Measurements from ENCODE around the gene QSOX1. TPM values are rescaled to one million over a fixed set of nuclear protein-coding genes. Genes with fewer than 3 reads are reported as not detected.

The QSOX1 gene
- total RNA-seq, 4 donors from 2014 or later = 65.9 to 124 (median 93.7) TPM

DNA sequence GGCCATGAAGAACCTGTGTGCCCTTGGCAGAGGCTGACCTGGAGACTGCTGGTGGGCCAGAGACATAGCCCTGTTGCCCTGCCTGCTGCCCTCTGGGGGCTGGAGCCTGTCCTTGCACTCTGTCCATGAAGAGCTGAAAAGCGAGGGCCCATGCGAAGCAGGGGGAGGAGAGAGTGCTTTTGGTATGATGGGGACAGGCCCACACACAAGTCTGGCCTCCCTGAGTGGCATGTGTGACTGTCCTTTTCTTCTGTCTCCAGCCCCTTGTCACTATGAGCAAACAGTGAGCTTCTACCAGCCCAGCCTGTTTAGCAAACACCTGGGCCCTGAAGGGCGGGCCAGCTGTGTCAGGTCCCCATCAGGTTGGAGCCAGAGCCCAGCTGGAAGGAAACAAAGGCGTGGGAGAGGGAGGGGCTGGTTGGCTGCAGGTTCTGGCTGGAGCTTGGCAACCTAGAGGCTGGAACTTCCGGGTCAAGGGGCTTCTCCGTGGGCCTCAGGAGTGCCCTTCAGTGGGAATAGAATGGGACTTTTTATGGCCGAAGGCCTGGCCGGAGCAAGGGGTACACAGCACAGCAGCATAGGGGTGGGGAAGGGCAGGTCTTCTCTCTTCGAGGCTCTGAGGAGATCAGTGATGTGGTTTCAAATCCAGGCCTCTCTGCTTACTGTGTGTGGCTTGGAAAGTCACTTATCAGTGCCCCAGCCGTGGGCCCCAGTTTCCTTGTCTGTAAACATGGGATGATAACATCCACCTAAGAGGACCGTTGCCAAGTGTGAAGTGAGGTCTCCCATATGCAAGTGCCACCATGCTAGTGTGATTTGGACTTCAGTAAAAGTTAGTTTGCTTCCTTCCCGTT, 14.3 kb downstream of the QSOX1 start:
- DNase-seq = peak in 1 of 2 donors; percentile 78
- intact Hi-C loops (cut with DNase I; ENCODE audit: low total_unique reads) = loop anchor here (1.0 to 5.0 kb wide), 4 partner anchors 14 to 1632 kb away; partner anchors contain the start of genes QSOX1 and TOR1AIP1

DNA sequence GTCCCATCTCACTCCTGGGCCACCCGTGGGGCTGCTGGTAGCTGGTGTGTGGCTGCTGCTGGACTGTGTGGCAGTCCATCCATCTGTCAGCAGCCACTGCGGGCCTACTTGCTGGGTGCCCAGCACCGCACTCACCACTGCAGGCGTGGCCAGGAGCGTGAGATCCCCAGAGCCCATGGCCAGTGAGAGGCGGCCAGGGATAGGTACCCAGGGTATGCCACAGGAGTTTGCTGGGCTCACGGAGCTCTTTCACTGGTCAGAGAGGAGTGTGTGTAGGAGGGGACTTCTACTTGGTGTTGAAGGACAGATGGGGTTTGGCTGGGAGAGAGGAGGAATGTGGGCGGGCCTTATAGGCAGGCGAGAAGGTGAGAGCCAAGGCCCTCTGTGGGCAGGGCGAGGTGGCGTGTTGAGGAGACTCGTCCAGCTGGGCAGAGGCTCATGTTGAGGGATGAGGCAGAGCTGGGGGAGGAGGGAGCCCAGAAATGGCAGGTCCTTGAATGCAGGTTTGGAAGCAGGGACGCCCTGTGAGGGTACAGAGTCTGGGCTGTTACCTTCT, 15.0 kb downstream of the QSOX1 start:
- ATAC-seq = no peak
- Histone ChIP-seq H3K36me3 (no peaks in the 10 kb centered on the region), H3K4me3 (no peak overlapping the region), H3K9me3 (no peaks in the 10 kb centered on the region), H3K4me1 (peaks cover 57 to 63% of the 10 kb centered on the region in 2 donors), H3K27ac (peak overlapping the region in 3 of 4 donors; percentile 89 to 97 (median 96)), H3K27me3 (no peaks in the 10 kb centered on the region)
- DNase-seq = peak in 1 of 2 donors; percentile 38
- in situ Hi-C loops (cut with MboI; ENCODE audit: low sequenced_read_pairs in 4 of 4) (loop anchor here in 3 of 4 donors (10.0 to 25.0 kb wide), 3 partner anchors 65 to 295 kb away; partner anchors contain the start of genes TOR1AIP2 (in 2 of the 3) and TOR1AIP1 (in 1 of the 3)), intact Hi-C loops (cut with DNase I; ENCODE audit: low total_unique reads) (loop anchor here (2.0 to 5.0 kb wide), 3 partner anchors 15 to 1632 kb away; partner anchors contain the start of gene QSOX1)
- TF ChIP-seq, protein P1, sequence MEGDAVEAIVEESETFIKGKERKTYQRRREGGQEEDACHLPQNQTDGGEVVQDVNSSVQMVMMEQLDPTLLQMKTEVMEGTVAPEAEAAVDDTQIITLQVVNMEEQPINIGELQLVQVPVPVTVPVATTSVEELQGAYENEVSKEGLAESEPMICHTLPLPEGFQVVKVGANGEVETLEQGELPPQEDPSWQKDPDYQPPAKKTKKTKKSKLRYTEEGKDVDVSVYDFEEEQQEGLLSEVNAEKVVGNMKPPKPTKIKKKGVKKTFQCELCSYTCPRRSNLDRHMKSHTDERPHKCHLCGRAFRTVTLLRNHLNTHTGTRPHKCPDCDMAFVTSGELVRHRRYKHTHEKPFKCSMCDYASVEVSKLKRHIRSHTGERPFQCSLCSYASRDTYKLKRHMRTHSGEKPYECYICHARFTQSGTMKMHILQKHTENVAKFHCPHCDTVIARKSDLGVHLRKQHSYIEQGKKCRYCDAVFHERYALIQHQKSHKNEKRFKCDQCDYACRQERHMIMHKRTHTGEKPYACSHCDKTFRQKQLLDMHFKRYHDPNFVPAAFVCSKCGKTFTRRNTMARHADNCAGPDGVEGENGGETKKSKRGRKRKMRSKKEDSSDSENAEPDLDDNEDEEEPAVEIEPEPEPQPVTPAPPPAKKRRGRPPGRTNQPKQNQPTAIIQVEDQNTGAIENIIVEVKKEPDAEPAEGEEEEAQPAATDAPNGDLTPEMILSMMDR (IDR thresholded peaks at IDR 0.05 in 4 of 5, conservative IDR thresholded peaks at IDR 0.05 in 1 of 5) = no peak
- no peak for TF ChIP-seq POLR2A (IDR thresholded peaks at IDR 0.05)

More for the DNA sequence above, 14.3 kb downstream of the QSOX1 start:
- Histone ChIP-seq H3K27ac (peak overlapping the region; percentile 89 to 97 (median 96)), H3K4me3 (no peak overlapping the region), H3K9me3 (no peaks in the 10 kb centered on the region), H3K36me3 (no peaks in the 10 kb centered on the region), H3K27me3 (no peaks in the 10 kb centered on the region), H3K4me1 (peaks cover 54 to 60% of the 10 kb centered on the region in 2 donors)
- ATAC-seq = peak; percentile 16 to 24
- TF ChIP-seq, protein P1 (IDR thresholded peaks at IDR 0.05 in 4 of 5, conservative IDR thresholded peaks at IDR 0.05 in 1 of 5) = peak; percentile 44 to 61 (median 49)
- no peak for TF ChIP-seq POLR2A (IDR thresholded peaks at IDR 0.05)
- in situ Hi-C loops (cut with MboI; ENCODE audit: low sequenced_read_pairs in 4 of 4) = loop anchor here in 2 of 4 donors (10.0 to 25.0 kb wide), 2 partner anchors 282 to 294 kb away; partner anchors contain the start of genes TOR1AIP2 (in 2 of the 2) and TOR1AIP1 (in 1 of the 2)

DNA sequence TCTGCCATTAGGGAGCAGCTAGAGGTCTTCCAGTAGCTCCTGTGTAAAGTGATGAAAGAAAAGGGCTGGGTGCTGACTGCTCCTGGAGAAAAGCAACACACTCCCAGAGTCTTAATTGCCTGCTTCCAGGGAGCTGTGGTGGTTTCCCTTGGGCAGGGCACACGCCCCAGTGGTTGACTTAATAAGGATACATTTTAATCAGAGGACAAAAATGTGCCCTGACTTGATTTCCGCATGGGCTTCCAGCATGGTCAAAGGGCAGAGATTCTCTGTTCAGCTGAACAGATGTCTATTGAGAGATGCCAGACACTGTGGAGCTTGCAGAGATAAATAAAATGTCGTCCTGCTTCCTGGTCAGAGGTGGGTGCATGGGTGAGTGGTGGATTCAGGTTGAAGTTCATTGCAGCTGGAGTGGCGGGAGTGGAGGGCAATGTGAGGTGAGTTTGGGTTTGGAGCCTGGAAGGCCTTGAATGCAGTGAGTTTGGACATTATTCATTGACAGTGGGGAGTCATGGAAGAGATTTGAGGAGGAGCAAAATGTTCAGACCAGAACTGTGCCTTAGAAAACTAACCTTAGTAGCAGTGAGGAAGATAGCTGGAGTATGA, 16.0 kb downstream of the QSOX1 start:
- Histone ChIP-seq H3K36me3 (no peaks in the 10 kb centered on the region), H3K9me3 (no peaks in the 10 kb centered on the region), H3K4me3 (no peak overlapping the region), H3K4me1 (peaks cover 47 to 53% of the 10 kb centered on the region in 2 donors), H3K27me3 (no peaks in the 10 kb centered on the region), H3K27ac (no peak overlapping the region)
- in situ Hi-C loops (cut with MboI; ENCODE audit: low sequenced_read_pairs in 4 of 4) (loop anchor here in 2 of 4 donors (10.0 to 25.0 kb wide), 2 partner anchors 66 to 283 kb away; partner anchors contain the start of genes TOR1AIP1 (in 1 of the 2) and TOR1AIP2 (in 1 of the 2)), intact Hi-C loops (cut with DNase I; ENCODE audit: low total_unique reads) (no loop called here)
- TF ChIP-seq POLR2A (IDR thresholded peaks at IDR 0.05) = no peak
- TF ChIP-seq, protein P1 (IDR thresholded peaks at IDR 0.05 in 4 of 5, conservative IDR thresholded peaks at IDR 0.05 in 1 of 5) = no peak
- DNase-seq (no peak), ATAC-seq (no peak)

DNA sequence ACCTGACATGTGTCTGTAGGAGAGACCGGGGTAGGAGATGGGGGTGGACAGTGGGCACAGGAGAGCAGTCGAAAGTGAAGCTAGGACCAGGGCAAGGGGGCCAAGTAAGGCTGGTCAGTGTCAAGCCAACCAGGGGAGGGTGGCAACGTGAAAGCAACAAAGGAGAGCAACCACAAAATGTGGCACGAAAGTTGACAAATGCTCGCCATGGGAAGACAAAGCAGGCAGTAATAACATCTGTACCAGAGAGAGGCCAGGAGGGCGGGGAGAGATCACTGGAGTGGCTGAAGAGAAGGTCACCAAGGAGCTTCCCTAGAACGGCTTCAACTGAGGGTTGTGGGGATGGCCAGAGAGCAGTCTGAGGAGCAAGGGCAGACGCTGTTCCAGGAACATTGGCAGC, 17.0 kb downstream of the QSOX1 start:
- peaks cover 38 to 43% of the 10 kb centered on the region in 2 donors for H3K4me1 ChIP-seq
- intact Hi-C loops (cut with DNase I; ENCODE audit: low total_unique reads) = no loop called here

More for the DNA sequence above, 17.0 kb downstream of the QSOX1 start:
- in situ Hi-C loops (cut with MboI; ENCODE audit: low sequenced_read_pairs in 4 of 4) = loop anchor here in 2 of 4 donors (10.0 to 25.0 kb wide), 2 partner anchors 67 to 284 kb away; partner anchors contain the start of genes TOR1AIP1 (in 1 of the 2) and TOR1AIP2 (in 1 of the 2)
- no peak overlapping the region for H3K4me3 ChIP-seq
- H3K27ac ChIP-seq = no peak overlapping the region
- H3K36me3 ChIP-seq = no peaks in the 10 kb centered on the region
- no peak for TF ChIP-seq POLR2A (IDR thresholded peaks at IDR 0.05)
- TF ChIP-seq, protein P1 (IDR thresholded peaks at IDR 0.05 in 4 of 5, conservative IDR thresholded peaks at IDR 0.05 in 1 of 5) = no peak
- no peaks in the 10 kb centered on the region for H3K9me3 ChIP-seq
- no peak for DNase-seq
- no peak for ATAC-seq
- no peaks in the 10 kb centered on the region for H3K27me3 ChIP-seq
